H9 (cell line): ENCODE results near the gene PXDC1. TPM values are rescaled to one million over a fixed set of nuclear protein-coding genes. Genes with fewer than 3 reads are reported as not detected.

Experiments used
- DNase-seq: peaks from one replicate; pipeline ENCODE4 v3.0.0-alpha.2; 2017
- H2AFZ ChIP-seq: one replicate; pipeline ENCODE4 v1.6.1; 2013; ENCODE audit warnings: mild to moderate bottlenecking, low read length, control low read depth, moderate library complexity
- H2AK5ac ChIP-seq: 2 replicates; pipeline ENCODE4 v1.6.1; 2013; ENCODE audit warnings: low read length, control low read depth, mixed read lengths; ENCODE audit not compliant: insufficient read length
- H2BK120ac ChIP-seq: one replicate; pipeline ENCODE4 v1.6.1; 2013; ENCODE audit warnings: low read depth, mild to moderate bottlenecking, low read length, control low read depth, inconsistent platforms; ENCODE audit not compliant: poor library complexity, severe bottlenecking
- H2BK12ac ChIP-seq: 2 replicates; pipeline ENCODE4 v1.6.1; 2013; ENCODE audit warnings: low read length, control low read depth, mixed read lengths, low read depth; ENCODE audit not compliant: insufficient read length
- H2BK15ac ChIP-seq: 2 replicates; pipeline ENCODE4 v1.6.1; 2013; ENCODE audit warnings: low read depth, low read length, control low read depth
- H2BK20ac ChIP-seq: one replicate; pipeline ENCODE4 v1.6.1; 2013; ENCODE audit warnings: low read depth, mild to moderate bottlenecking, low read length, control low read depth, inconsistent platforms; ENCODE audit not compliant: poor library complexity, severe bottlenecking
- H2BK5ac ChIP-seq: 2 replicates; pipeline ENCODE4 v1.6.1; 2013; ENCODE audit warnings: low read length, control low read depth, mixed read lengths; ENCODE audit not compliant: insufficient read length
- H3K14ac ChIP-seq: 2 replicates; pipeline ENCODE4 v1.6.1; 2013; ENCODE audit warnings: low read length, control low read depth; ENCODE audit not compliant: insufficient read depth
- H3K18ac ChIP-seq: 2 replicates; pipeline ENCODE4 v1.6.1; 2013; ENCODE audit warnings: low read depth, mild to moderate bottlenecking, mixed read lengths, low read length, control low read depth; ENCODE audit not compliant: insufficient read length
- H3K23ac ChIP-seq: 2 replicates; pipeline ENCODE4 v1.6.1; 2013; ENCODE audit warnings: low read length, control low read depth, mixed read lengths, low read depth; ENCODE audit not compliant: insufficient read length
- H3K23me2 ChIP-seq: 2 replicates; pipeline ENCODE4 v1.6.1; 2013; ENCODE audit warnings: low read depth, mild to moderate bottlenecking, mixed read lengths, low read length, control low read depth; ENCODE audit not compliant: insufficient read length, poor library complexity, severe bottlenecking
- H3K27ac ChIP-seq: 2 replicates; pipeline ENCODE4 v1.5.1; 2013; ENCODE audit warnings: low read length, control low read depth, mixed read lengths, low read depth; ENCODE audit not compliant: insufficient read length
- H3K27me3 ChIP-seq: 2 replicates; pipeline ENCODE4 v1.6.1; 2013; ENCODE audit warnings: low read length, control low read depth, inconsistent platforms; ENCODE audit not compliant: insufficient read depth
- H3K4ac ChIP-seq: 2 replicates; pipeline ENCODE4 v1.6.1; 2013; ENCODE audit warnings: low read depth, mild to moderate bottlenecking, control low read depth, inconsistent platforms, low read length, moderate library complexity
- H3K4me1 ChIP-seq: 2 replicates; pipeline ENCODE4 v1.6.1; 2013; ENCODE audit warnings: low read length, control low read depth, inconsistent platforms; ENCODE audit not compliant: insufficient read depth
- H3K4me2 ChIP-seq: 2 replicates; pipeline ENCODE4 v1.6.1; 2013; ENCODE audit warnings: low read length, control low read depth, mixed read lengths; ENCODE audit not compliant: insufficient read length, insufficient read depth
- H3K56ac ChIP-seq: 2 replicates; pipeline ENCODE4 v1.6.1; 2013; ENCODE audit warnings: low read depth, mild to moderate bottlenecking, mixed read lengths, low read length, control low read depth; ENCODE audit not compliant: insufficient read length
- H3K79me1 ChIP-seq: 2 replicates; pipeline ENCODE4 v1.6.1; 2013; ENCODE audit warnings: low read depth, mild to moderate bottlenecking, moderate library complexity, low read length, control low read depth, inconsistent platforms; ENCODE audit not compliant: insufficient read depth, poor library complexity, severe bottlenecking
- H3K79me2 ChIP-seq: 2 replicates; pipeline ENCODE4 v1.6.1; 2013; ENCODE audit warnings: low read length, control low read depth, inconsistent platforms; ENCODE audit not compliant: insufficient read depth
- H3K9ac ChIP-seq: 2 replicates; pipeline ENCODE4 v1.6.1; 2013; ENCODE audit warnings: low read length, control low read depth, mixed read lengths; ENCODE audit not compliant: insufficient read length; ENCODE audit errors: extremely low read depth
- H3K9me3 ChIP-seq: one replicate; pipeline ENCODE4 v1.6.1; 2013; ENCODE audit warnings: low read depth, low read length, inconsistent platforms; ENCODE audit not compliant: control insufficient read depth
- H3T11ph ChIP-seq: one replicate; pipeline ENCODE4 v1.6.1; 2013; ENCODE audit warnings: mild to moderate bottlenecking, low read length, control low read depth, inconsistent platforms
- H4K20me1 ChIP-seq: one replicate; pipeline ENCODE4 v1.6.1; 2013; ENCODE audit not compliant: control insufficient read depth, insufficient read length, insufficient read depth
- H4K5ac ChIP-seq: 2 replicates; pipeline ENCODE4 v1.6.1; 2013; ENCODE audit warnings: low read depth, mild to moderate bottlenecking, mixed read lengths, low read length, control low read depth; ENCODE audit not compliant: insufficient read length
- H4K8ac ChIP-seq: replicated peaks from 2 replicates; pipeline ENCODE4 v1.6.1; 2013; ENCODE audit warnings: low read length, control low read depth, mixed read lengths, low read depth; ENCODE audit not compliant: insufficient read length
- H4K91ac ChIP-seq: 2 replicates; pipeline ENCODE4 v1.6.1; 2013; ENCODE audit warnings: low read depth, mild to moderate bottlenecking, moderate library complexity, mixed read lengths, low read length, control low read depth; ENCODE audit not compliant: insufficient read length
- H3K27ac Mint-ChIP-seq, 3 experiments: 2 replicates in 2 of 3; 3 replicates in 1 of 3; pipeline ENCODE4 v1.8.0; 2020 to 2021; ENCODE audit warnings: mixed read lengths in 3 of 3, mild to moderate bottlenecking in 1 of 3, moderate library complexity in 1 of 3
- H3K27me3 Mint-ChIP-seq: 2 replicates; pipeline ENCODE4 v1.8.0; 2021; ENCODE audit warnings: low read depth, mild to moderate bottlenecking, moderate library complexity, mixed read lengths
- H3K36me3 Mint-ChIP-seq, 3 experiments: 2 replicates in 2 of 3; 3 replicates in 1 of 3; pipeline ENCODE4 v1.8.0; 2020 to 2021; ENCODE audit warnings: low read depth in 3 of 3, mixed read lengths in 3 of 3; ENCODE audit not compliant: insufficient read depth in 1 of 3
- H3K4me1 Mint-ChIP-seq, 2 experiments: 2 replicates each; pipeline ENCODE4 v1.8.0; 2020; ENCODE audit warnings: mixed read lengths in 2 of 2
- H3K4me3 Mint-ChIP-seq, 2 experiments: 2 replicates in 1 of 2; 3 replicates in 1 of 2; pipeline ENCODE4 v1.8.0; 2020 to 2021; ENCODE audit warnings: mild to moderate bottlenecking in 2 of 2, mixed read lengths in 2 of 2, moderate library complexity in 1 of 2
- H3K9me3 Mint-ChIP-seq, 2 experiments: 2 replicates in 1 of 2; 3 replicates in 1 of 2; pipeline ENCODE4 v1.8.0; 2020; ENCODE audit warnings: mild to moderate bottlenecking in 2 of 2, mixed read lengths in 2 of 2, moderate library complexity in 1 of 2
- WGBS: extraction: QIAGEN DNeasy Blood & Tissue Kit; methylation state at CpG from one replicate; pipeline ENCODE4 v1.1.7; 2013; ENCODE audit warnings: missing lambda C conversion rate, low lambda C conversion rate, mixed read lengths; ENCODE audit not compliant: insufficient read length; ENCODE audit errors: extremely low coverage; 5-methylcytosine and 5-hydroxymethylcytosine counted together
- total RNA-seq: library from RNA; stranded (reverse); gene quantifications from 2 replicates; pipeline ENCODE4 v1.2.1, GENCODE V29; 2021
- TF ChIP-seq, protein P1 (sequence below): fragments of 200-600 bp; sonication (generic); conservative IDR thresholded peaks from 3 replicates; pipeline ENCODE4 v1.8.0; 2021; ENCODE audit warnings: antibody characterized with exemption, mild to moderate bottlenecking

Gene PXDC1
- total RNA-seq, 1 experiment from 2014 or later, result 3.1 TPM

- H4K91ac ChIP-seq, result no peak overlapping the region
- no peaks in the 10 kb centered on the region for H3K79me1 ChIP-seq
- H2BK5ac ChIP-seq, result no peak overlapping the region
- H3K4ac ChIP-seq, result no peak overlapping the region
- Mint-ChIP-seq H3K9me3 (no peaks in the 10 kb centered on the region), H3K27ac (no peak overlapping the region), H3K4me1 (peaks cover 11 to 14% of the 10 kb centered on the region in 2 experiments), H3K36me3 (no peaks in the 10 kb centered on the region), H3K4me3 (no peak overlapping the region), H3K27me3 (peaks cover 2% of the 10 kb centered on the region)
- H2BK15ac ChIP-seq, result no peak overlapping the region
- no peak overlapping the region for H4K5ac ChIP-seq
- no peak overlapping the region for H3K18ac ChIP-seq
- no peak overlapping the region for H2BK12ac ChIP-seq
- no peaks in the 10 kb centered on the region for H3K79me2 ChIP-seq
- H3K4me1 ChIP-seq, result peaks cover 2% of the 10 kb centered on the region; the same call in 1 of the 2 replicates
- H4K8ac ChIP-seq, result no peak overlapping the region
- no peak overlapping the region for H3K14ac ChIP-seq
- no peaks in the 10 kb centered on the region for H3K23me2 ChIP-seq
- H2BK120ac ChIP-seq, result no peak overlapping the region
- H2AK5ac ChIP-seq, result no peak overlapping the region
- TF ChIP-seq, protein P1, sequence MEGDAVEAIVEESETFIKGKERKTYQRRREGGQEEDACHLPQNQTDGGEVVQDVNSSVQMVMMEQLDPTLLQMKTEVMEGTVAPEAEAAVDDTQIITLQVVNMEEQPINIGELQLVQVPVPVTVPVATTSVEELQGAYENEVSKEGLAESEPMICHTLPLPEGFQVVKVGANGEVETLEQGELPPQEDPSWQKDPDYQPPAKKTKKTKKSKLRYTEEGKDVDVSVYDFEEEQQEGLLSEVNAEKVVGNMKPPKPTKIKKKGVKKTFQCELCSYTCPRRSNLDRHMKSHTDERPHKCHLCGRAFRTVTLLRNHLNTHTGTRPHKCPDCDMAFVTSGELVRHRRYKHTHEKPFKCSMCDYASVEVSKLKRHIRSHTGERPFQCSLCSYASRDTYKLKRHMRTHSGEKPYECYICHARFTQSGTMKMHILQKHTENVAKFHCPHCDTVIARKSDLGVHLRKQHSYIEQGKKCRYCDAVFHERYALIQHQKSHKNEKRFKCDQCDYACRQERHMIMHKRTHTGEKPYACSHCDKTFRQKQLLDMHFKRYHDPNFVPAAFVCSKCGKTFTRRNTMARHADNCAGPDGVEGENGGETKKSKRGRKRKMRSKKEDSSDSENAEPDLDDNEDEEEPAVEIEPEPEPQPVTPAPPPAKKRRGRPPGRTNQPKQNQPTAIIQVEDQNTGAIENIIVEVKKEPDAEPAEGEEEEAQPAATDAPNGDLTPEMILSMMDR, result no peak
- no peaks in the 10 kb centered on the region for H3K27me3 ChIP-seq
- WGBS, result no CpG with 5 or more reads among the region's 12 CpGs
- H3K56ac ChIP-seq, result no peak overlapping the region
- no peak overlapping the region for H3K4me2 ChIP-seq
- no peak for DNase-seq
- H2AFZ ChIP-seq, result no peak overlapping the region
- H3K27ac ChIP-seq, result no peak overlapping the region
- no peak overlapping the region for H2BK20ac ChIP-seq
- no peaks in the 10 kb centered on the region for H4K20me1 ChIP-seq
- H3T11ph ChIP-seq, result no peak overlapping the region
- H3K9ac ChIP-seq, result no peak overlapping the region
- H3K23ac ChIP-seq, result no peak overlapping the region
- H3K9me3 ChIP-seq, result no peaks in the 10 kb centered on the region
These were observed 38.5 kb upstream of the PXDC1 start for GRCh38 chr6:3789896-3790558.
